ENCODE measurements around the gene GLI3. TPM values are rescaled to one million over a fixed set of nuclear protein-coding genes. Genes with fewer than 3 reads are reported as not detected.

GLI3 gene
- total RNA-seq, 1 experiment from 2014 or later: 45.0 TPM

DNA sequence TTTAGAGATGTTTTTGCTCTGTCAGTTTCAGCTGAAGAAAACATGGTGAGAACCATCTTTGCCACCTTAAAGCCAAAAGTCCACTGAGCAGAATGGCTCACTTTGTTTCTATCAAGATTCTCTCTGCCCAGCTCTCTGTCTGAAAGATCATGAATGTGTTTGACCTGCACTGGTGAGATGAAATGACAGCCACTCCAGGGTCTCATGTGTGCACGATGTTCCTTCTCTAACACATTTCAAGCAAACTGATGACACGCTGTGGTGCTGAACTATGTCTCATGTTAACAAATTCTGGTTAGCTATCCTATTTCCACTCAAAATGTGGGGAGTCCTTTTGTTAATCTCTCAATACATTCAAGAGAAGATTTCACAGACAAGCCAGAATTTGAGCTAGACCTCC, 260.6 kb downstream of the GLI3 start:
- Histone ChIP-seq H3K23me2 (ENCODE audit: insufficient read length, low read depth, low read length, poor library complexity, severe bottlenecking) (no peaks in the 10 kb centered on the region), H3K9me3 (ENCODE audit: control insufficient read depth, low read depth, low read length) (no peaks in the 10 kb centered on the region), H3K4me1 (ENCODE audit: insufficient read depth, low read length) (no peaks in the 10 kb centered on the region), H2BK120ac (ENCODE audit: low read depth, low read length, poor library complexity, severe bottlenecking) (no peak overlapping the region), H4K20me1 (ENCODE audit: control insufficient read depth, insufficient read depth, insufficient read length) (no peaks in the 10 kb centered on the region), H3K9ac (ENCODE audit: extremely low read depth, insufficient read length, low read length) (no peak overlapping the region), H4K5ac (ENCODE audit: insufficient read length, low read depth, low read length) (no peak overlapping the region), H2BK15ac (ENCODE audit: low read depth, low read length) (no peak overlapping the region), H2BK12ac (ENCODE audit: insufficient read length, low read depth, low read length) (no peak overlapping the region), H4K8ac (replicated peaks; ENCODE audit: insufficient read length, low read depth, low read length) (no peak overlapping the region), H4K91ac (ENCODE audit: insufficient read length, low read depth, low read length) (no peak overlapping the region), H3K79me2 (ENCODE audit: insufficient read depth, low read length) (no peaks in the 10 kb centered on the region), H3K4ac (ENCODE audit: low read depth, low read length) (no peak overlapping the region), H3K27ac (ENCODE audit: insufficient read length, low read depth, low read length) (no peak overlapping the region), H2AK5ac (ENCODE audit: insufficient read length, low read length) (no peak overlapping the region), H3T11ph (ENCODE audit: low read length) (no peak overlapping the region), H3K14ac (ENCODE audit: insufficient read depth, low read length) (no peak overlapping the region), H3K27me3 (ENCODE audit: insufficient read depth, low read length) (no peaks in the 10 kb centered on the region), H2BK20ac (ENCODE audit: low read depth, low read length, poor library complexity, severe bottlenecking) (no peak overlapping the region), H2BK5ac (ENCODE audit: insufficient read length, low read length) (no peak overlapping the region), H2AFZ (ENCODE audit: low read length) (no peak overlapping the region), H3K56ac (ENCODE audit: insufficient read length, low read depth, low read length) (no peak overlapping the region), H3K23ac (ENCODE audit: insufficient read length, low read depth, low read length) (no peak overlapping the region), H3K79me1 (ENCODE audit: insufficient read depth, low read depth, low read length, poor library complexity, severe bottlenecking) (no peaks in the 10 kb centered on the region), H3K4me2 (ENCODE audit: insufficient read depth, insufficient read length, low read length) (no peak overlapping the region), H3K18ac (ENCODE audit: insufficient read length, low read depth, low read length) (no peak overlapping the region)
- Mint-ChIP-seq H3K36me3 (ENCODE audit: insufficient read depth in 1 of 3, low read depth in 3 of 3) (peaks cover 10 to 23% (median 16%) of the 10 kb centered on the region in 3 experiments; a peak in 6 of 7 replicates), H3K4me1 (peaks cover 15 to 17% of the 10 kb centered on the region in 2 experiments), H3K27ac (no peak overlapping the region), H3K4me3 (no peak overlapping the region), H3K27me3 (ENCODE audit: low read depth) (no peaks in the 10 kb centered on the region), H3K9me3 (no peaks in the 10 kb centered on the region; a peak in 1 of 5 replicates)
- WGBS (ENCODE audit: extremely low coverage, insufficient read length, low lambda C conversion rate): no CpG with 5 or more reads among the region's 2 CpGs
- no peak for DNase-seq
- TF ChIP-seq, protein P1, sequence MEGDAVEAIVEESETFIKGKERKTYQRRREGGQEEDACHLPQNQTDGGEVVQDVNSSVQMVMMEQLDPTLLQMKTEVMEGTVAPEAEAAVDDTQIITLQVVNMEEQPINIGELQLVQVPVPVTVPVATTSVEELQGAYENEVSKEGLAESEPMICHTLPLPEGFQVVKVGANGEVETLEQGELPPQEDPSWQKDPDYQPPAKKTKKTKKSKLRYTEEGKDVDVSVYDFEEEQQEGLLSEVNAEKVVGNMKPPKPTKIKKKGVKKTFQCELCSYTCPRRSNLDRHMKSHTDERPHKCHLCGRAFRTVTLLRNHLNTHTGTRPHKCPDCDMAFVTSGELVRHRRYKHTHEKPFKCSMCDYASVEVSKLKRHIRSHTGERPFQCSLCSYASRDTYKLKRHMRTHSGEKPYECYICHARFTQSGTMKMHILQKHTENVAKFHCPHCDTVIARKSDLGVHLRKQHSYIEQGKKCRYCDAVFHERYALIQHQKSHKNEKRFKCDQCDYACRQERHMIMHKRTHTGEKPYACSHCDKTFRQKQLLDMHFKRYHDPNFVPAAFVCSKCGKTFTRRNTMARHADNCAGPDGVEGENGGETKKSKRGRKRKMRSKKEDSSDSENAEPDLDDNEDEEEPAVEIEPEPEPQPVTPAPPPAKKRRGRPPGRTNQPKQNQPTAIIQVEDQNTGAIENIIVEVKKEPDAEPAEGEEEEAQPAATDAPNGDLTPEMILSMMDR (conservative IDR thresholded peaks at IDR 0.05): no peak
